ENCODE data around the gene NPHP4.

GRCh38 chr1:5913876-5914275 is 78.3 kb downstream of the NPHP4 start:
- TF ChIP-seq, protein P1, sequence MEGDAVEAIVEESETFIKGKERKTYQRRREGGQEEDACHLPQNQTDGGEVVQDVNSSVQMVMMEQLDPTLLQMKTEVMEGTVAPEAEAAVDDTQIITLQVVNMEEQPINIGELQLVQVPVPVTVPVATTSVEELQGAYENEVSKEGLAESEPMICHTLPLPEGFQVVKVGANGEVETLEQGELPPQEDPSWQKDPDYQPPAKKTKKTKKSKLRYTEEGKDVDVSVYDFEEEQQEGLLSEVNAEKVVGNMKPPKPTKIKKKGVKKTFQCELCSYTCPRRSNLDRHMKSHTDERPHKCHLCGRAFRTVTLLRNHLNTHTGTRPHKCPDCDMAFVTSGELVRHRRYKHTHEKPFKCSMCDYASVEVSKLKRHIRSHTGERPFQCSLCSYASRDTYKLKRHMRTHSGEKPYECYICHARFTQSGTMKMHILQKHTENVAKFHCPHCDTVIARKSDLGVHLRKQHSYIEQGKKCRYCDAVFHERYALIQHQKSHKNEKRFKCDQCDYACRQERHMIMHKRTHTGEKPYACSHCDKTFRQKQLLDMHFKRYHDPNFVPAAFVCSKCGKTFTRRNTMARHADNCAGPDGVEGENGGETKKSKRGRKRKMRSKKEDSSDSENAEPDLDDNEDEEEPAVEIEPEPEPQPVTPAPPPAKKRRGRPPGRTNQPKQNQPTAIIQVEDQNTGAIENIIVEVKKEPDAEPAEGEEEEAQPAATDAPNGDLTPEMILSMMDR (optimal IDR thresholded peaks at IDR 0.05 in 1 of 3, IDR thresholded peaks at IDR 0.05 in 1 of 3, conservative IDR thresholded peaks at IDR 0.05 in 1 of 3; ENCODE audit: extremely low read depth in 1 of 3, insufficient read depth in 2 of 3, low read length in 3 of 3) = no peak
- TF ChIP-seq EZH2 (IDR thresholded peaks at IDR 0.05; ENCODE audit: low read length) = no peak
